GM08714 (cell line): ENCODE data around the gene LGALSL.
A peak's percentile ranks its signal among the peaks of the same experiment; 100 is the strongest.

Experiments used
- H3K4me3 ChIP-seq: fragments of 200-500 bp; sonication (Bioruptor generic); 2 replicates; pipeline ENCODE4 v1.5.1; 2014; ENCODE audit warnings: mild to moderate bottlenecking, low read length, inconsistent platforms
- ZNF274 ChIP-seq: IDR thresholded peaks from 2 replicates; pipeline ENCODE4 v1.6.1; 2012; ENCODE audit warnings: mild to moderate bottlenecking, low read depth, low read length

The LGALSL gene

GRCh38 chr2:64453770-64454385 is at the start of gene LGALSL:
Gene LGALSL (plus strand): TSS chr2:64454162. CDS start chr2:64454546, 384 bp downstream.
- peak within 1 kb of the TSS; percentile 92 for H3K4me3 ChIP-seq
- TF ChIP-seq ZNF274: no peak

DNA sequence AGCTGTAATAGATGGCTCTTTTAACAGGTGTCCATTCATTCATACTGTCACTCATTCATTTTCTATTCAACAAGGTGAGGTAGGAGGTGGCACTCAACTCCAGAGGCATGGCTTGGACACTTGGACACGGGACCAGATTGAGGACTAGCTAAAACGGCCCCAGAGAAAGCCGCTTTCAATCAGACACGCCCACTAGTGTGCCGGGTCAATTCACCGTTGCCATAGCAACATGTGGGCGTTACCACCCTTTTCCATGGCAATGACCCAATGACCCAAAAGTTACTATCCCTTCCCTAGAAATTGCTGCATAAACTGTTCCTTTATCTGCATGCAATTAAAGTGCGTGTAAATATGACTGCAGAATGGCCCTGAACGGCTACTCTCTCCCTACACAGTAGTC is 49.2 kb upstream of the LGALSL start:
- no peak for TF ChIP-seq ZNF274
- H3K4me3 ChIP-seq: no peak overlapping the region

GRCh38 chr2:64405581-64406406 is 48.2 kb upstream of the LGALSL start:
- TF ChIP-seq ZNF274: no peak
- no peak overlapping the region for H3K4me3 ChIP-seq

GRCh38 chr2:64406407-64406774 is 47.6 kb upstream of the LGALSL start:
- no peak for TF ChIP-seq ZNF274
- no peak overlapping the region for H3K4me3 ChIP-seq

DNA sequence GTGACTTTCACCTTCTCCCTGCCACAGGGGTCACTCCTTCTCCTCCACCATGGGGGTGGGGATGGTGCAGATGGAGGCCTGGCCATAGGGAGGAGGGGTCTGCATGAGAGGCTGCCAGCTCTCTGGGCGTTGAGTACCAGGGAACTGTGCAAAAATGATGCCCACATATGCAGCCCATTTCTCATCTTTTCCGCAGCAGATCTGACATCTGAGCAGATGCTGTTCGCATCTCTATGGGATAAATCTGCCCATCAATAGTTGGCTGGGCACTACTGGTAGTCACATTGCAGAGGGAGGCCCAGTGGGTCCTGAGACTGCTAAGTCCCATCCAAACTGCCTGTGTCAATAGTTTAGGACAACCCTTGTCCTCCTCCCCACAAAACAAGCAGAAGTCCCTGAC is 45.9 kb upstream of the LGALSL start:
- no peak for TF ChIP-seq ZNF274
- H3K4me3 ChIP-seq: no peak overlapping the region

DNA sequence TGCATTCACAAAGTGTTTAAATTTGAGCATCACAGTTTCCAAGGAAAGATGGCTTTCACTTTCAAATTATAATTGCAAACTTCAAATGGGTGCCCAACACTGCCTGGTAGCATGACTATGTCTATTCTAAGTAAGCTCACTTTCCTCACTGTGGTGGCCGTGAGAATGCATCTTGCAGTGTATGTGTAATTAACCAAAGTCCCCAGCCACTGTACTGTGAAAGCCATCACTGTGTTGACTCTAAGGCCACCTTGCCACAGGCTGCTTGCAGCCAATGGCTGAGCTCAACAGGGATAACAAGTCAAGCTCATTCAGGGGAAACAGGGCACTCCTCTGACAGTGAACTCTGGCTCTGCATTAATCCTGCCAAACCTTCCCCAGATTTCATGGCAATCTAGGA is 43.3 kb upstream of the LGALSL start:
- no peak for TF ChIP-seq ZNF274
- no peak overlapping the region for H3K4me3 ChIP-seq

GRCh38 chr2:64412671-64413070 is 41.3 kb upstream of the LGALSL start:
- TF ChIP-seq ZNF274: no peak
- H3K4me3 ChIP-seq: no peak overlapping the region

DNA sequence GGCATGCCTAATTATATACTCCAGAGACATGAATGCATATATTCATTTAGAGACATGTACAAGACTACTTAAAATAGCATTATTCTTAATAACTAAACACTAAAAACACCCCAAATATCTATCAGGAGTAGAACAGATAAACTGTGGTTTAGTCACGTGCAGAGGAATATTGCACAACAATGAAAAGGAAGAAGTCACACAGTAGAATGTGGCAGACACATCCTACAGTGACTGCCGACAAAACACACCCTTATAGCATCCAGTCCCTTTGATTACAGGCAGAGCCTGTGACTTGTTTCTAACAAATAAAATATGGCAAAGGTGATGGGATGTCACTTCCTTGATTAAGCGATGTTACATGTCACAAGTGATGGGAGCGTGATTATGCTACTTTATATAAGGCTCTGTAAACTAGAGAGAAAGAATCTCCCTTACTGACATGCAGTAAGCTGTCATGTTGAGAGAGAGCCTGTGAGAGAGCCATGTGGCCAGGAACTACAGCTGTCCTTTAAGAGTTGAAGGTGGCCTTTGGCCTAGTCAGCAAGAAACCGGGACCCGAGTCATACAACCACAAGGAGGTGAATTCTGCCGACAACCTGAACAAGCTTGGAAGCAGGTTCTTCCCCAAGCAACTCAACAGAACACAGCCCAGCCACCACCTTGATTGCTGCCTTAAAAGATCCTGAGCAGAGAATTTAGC is 39.1 kb upstream of the LGALSL start:
- no peak overlapping the region for H3K4me3 ChIP-seq
- no peak for TF ChIP-seq ZNF274

GRCh38 chr2:64417624-64418023 is 36.3 kb upstream of the LGALSL start:
- no peak overlapping the region for H3K4me3 ChIP-seq
- TF ChIP-seq ZNF274: no peak

DNA sequence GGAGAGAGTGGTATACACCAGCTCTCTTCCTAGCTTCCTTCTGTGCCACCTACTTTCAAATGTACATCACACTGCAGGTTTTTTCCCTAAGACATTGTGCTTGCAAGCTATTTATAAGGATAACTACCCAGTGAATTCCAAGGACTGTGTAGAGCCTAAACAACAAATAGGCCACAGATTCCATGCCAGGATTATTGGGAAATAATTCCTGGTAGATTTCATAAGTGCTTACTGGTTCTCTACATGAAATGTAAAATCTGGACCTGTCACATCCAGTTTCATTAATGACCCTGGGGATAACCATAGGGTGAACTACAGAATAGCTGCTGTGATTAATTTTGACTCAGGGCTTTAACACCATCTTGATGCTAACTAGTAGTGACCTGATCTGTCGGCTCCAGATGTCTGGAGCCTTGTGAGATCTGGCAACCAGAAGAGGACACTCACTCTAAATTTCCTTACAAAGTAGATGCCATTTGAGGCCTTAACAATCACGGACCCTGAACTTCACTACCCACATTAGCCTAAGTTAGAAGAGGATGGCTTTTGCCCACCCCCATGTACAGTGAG is 34.3 kb upstream of the LGALSL start:
- TF ChIP-seq ZNF274: no peak
- no peak overlapping the region for H3K4me3 ChIP-seq

DNA sequence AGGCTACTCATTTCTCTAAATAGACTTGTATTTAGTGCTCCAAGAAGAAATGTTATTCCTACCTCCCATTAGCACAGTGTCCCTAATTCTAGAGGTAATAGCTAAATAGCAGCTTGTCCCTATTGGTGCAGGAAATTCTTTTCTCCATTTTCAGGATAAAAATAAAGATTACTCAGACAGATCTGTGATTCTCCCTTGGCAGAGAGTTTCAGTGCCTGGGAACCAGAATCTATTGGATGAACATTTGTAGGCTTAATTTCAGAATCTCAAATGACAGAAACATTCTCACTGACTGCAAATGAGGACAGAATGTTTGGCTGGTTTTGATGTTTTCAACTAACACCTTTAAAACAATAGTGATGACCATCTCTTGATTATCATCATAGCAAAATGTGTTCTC is 33.3 kb upstream of the LGALSL start:
- no peak for TF ChIP-seq ZNF274
- no peak overlapping the region for H3K4me3 ChIP-seq

GRCh38 chr2:64421201-64421600 is 32.8 kb upstream of the LGALSL start:
- TF ChIP-seq ZNF274: no peak
- H3K4me3 ChIP-seq: no peak overlapping the region

DNA sequence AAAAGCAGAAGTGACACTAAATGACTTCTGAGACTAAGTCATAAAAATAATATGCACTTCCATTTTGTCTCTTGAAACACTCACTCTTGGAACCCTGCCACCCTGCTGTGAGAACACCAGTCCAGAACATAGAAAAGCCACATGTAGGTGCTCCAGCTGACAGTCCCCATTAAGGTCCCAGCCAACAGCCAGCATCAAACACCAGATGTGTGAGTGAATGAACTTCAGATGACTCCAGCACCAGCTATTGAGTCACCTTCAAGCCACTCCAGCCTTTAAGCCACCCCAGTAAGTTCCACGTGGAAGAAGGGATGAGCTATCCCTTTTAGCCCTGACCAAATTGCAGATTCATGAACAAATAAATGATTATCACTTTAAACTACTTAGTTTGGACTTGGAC is 31.5 kb upstream of the LGALSL start:
- no peak for TF ChIP-seq ZNF274
- H3K4me3 ChIP-seq: no peak overlapping the region

- no peak overlapping the region for H3K4me3 ChIP-seq
- TF ChIP-seq ZNF274: no peak
These were observed 30.7 kb upstream of the LGALSL start for GRCh38 chr2:64423303-64423702.
